Measurements from ENCODE around the gene USP7. TPM values are rescaled to one million over a fixed set of nuclear protein-coding genes. Genes with fewer than 3 reads are reported as not detected.

USP7 gene
- total RNA-seq, 2 experiments from 2014 or later = 157 to 160 TPM

DNA sequence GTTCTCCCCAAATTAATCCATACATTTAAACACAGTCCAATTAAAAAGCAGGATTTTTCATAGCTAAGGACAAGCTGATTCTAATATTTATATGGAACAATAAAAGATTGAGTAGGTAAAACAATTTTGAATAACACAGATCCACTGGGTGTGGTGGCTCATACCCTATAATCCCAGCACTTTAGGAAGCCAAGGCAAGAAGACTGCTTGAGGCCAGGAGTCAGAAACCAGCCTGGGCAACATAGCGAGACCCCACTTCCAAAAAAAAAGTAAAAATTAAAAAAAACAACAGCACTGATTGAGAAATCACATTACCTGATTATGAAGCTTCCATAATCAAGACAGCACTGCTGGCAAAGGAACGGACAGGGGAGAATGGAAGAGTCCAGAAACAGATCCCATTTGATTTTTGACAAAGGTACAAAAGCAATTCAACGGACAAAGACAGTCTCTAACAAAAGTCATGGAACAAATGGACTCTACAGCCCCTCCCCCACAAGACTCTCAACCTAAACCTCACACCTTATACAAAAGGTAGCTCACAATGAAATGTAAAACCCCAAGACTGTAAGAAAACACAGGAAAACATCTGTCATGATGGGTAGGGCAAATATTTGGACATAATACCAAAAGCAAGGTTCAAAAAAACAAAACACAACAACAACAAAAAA lies 17.9 kb downstream of the USP7 start:
- Mint-ChIP-seq H3K27ac (no peak overlapping the region), H3K27me3 (no peaks in the 10 kb centered on the region)
- POLR2A ChIA-PET = no interaction called here

GRCh38 chr16:8943966-8944759 lies 19.5 kb downstream of the USP7 start:
- ChIA-PET CTCF (no interaction called here), POLR2A (no interaction called here)

More for the DNA sequence above, 17.9 kb downstream of the USP7 start:
- CTCF ChIA-PET = interaction anchor here (1.3 kb wide), 3 partner anchors 9 to 199 kb away, joined by 3 to 9 read pairs (median 3); no protein-coding TSS in a partner anchor
- DNase-seq = no peak
- Mint-ChIP-seq H3K36me3 (ENCODE audit: low read depth) (peaks cover 2% of the 10 kb centered on the region), H3K9me3 (no peaks in the 10 kb centered on the region), H3K4me1 (peaks cover 84% of the 10 kb centered on the region), H3K4me3 (no peak overlapping the region)

GRCh38 chr16:8943001-8943763 lies 20.5 kb downstream of the USP7 start:
- H3K27me3 Mint-ChIP-seq = no peaks in the 10 kb centered on the region
- no peak for DNase-seq
- CTCF ChIA-PET = interaction anchor here (1.0 to 1.2 kb wide), 2 partner anchors 27 to 122 kb away, joined by 3 to 4 read pairs; no protein-coding TSS in a partner anchor
- POLR2A ChIA-PET = no interaction called here
- no peak overlapping the region for H3K27ac Mint-ChIP-seq
- peaks cover 2% of the 10 kb centered on the region for H3K36me3 Mint-ChIP-seq (ENCODE audit: low read depth)
- no peaks in the 10 kb centered on the region for H3K9me3 Mint-ChIP-seq
- peaks cover 76% of the 10 kb centered on the region for H3K4me1 Mint-ChIP-seq
- H3K4me3 Mint-ChIP-seq = no peak overlapping the region

More at GRCh38 chr16:8943966-8944759, 19.5 kb downstream of the USP7 start:
- H3K4me3 Mint-ChIP-seq = peak overlapping the region; percentile 56
- H3K9me3 Mint-ChIP-seq = no peaks in the 10 kb centered on the region
- H3K36me3 Mint-ChIP-seq (ENCODE audit: low read depth) = peaks cover 2% of the 10 kb centered on the region
- H3K27me3 Mint-ChIP-seq = no peaks in the 10 kb centered on the region
- DNase-seq = no peak
- H3K27ac Mint-ChIP-seq = peak overlapping the region; percentile 54
- peaks cover 77% of the 10 kb centered on the region for H3K4me1 Mint-ChIP-seq

DNA sequence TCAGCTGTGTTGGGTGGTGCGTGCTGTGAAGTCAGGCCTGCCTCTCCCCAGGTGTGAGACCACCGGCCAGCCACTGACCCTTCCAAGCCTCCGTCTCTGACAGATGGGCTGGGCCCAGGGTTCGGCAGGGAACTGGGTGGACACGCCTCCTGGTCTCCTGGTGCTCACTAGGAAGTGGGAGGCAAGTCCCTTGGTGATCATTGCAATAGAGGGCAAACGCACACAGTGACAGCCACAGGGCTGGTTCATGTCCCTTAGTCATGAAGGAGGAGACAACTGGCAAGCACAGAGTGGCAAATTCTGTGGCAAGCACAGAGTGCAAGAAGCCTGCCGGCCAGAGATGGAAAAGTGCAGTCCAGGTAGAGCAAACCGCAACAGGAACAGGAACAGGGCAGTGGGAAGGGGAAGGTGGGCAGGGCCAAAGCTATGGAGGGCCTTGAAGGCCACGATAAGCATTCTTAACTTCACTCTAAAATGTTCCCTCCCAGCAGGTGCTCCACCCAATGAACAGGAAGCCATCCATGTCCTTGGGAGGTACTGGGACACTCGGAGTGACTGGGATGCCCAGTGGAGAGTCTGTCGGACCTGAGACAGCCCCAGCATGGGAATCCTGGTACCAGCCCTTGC lies 21.9 kb downstream of the USP7 start:
- Mint-ChIP-seq H3K4me1 (peaks cover 76% of the 10 kb centered on the region), H3K27me3 (no peaks in the 10 kb centered on the region), H3K36me3 (ENCODE audit: low read depth) (peaks cover 2% of the 10 kb centered on the region), H3K27ac (no peak overlapping the region), H3K9me3 (no peaks in the 10 kb centered on the region), H3K4me3 (no peak overlapping the region)
- ChIA-PET POLR2A (no interaction called here), CTCF (interaction anchor here (1.0 kb wide), 1 partner anchor 26 kb away, joined by 3 read pairs; no protein-coding TSS in a partner anchor)
- no peak for DNase-seq

DNA sequence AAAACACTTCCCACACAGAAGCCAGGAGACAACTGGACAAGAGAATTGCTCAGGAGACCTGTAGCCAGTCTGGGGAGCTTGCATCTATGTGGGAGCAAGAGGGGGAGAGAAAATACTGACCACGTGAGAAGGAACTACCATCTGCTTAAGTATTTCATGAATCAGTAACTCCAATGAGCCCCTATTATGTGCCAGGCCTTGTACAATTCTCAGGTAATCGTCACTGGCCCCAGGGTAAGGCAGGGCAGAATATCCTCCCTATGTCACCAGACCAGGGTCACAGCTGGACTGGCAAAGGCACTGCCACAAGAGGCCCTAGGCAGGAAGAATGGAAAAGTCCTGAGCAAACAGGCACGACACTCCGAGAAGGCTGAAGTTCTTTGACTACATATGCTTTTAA lies 25.9 kb downstream of the USP7 start:
- Mint-ChIP-seq H3K36me3 (ENCODE audit: low read depth) (no peaks in the 10 kb centered on the region), H3K9me3 (no peaks in the 10 kb centered on the region), H3K4me1 (peaks cover 56% of the 10 kb centered on the region), H3K4me3 (no peak overlapping the region), H3K27ac (no peak overlapping the region), H3K27me3 (no peaks in the 10 kb centered on the region)
- POLR2A ChIA-PET = no interaction called here
- DNase-seq = no peak
- CTCF ChIA-PET = interaction anchor here (0.6 to 2.0 kb wide), 4 partner anchors 10 to 35 kb away, joined by 3 to 14 read pairs (median 4); no protein-coding TSS in a partner anchor

DNA sequence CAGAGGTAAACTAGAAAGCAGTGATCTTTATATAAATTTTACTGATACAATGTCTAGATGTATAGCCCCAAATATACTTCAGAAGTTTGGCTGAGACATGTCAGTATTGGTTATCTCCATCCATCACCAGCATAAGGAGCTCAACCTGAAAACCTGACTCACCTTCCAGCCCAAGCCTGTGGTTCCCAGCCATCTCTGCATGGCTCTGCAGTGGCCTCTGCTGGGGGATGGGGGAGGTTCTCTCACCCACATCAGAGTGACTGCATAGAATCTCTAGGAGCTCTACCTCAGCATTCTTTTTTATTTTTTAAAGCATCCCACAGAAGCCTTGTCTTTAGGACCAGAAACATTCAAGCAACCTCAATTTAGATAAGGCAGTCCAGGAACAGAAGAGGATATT lies 27.3 kb downstream of the USP7 start:
- H3K4me1 Mint-ChIP-seq = peaks cover 52% of the 10 kb centered on the region
- no peaks in the 10 kb centered on the region for H3K27me3 Mint-ChIP-seq
- peaks cover 3% of the 10 kb centered on the region for H3K36me3 Mint-ChIP-seq (ENCODE audit: low read depth)
- H3K9me3 Mint-ChIP-seq = no peaks in the 10 kb centered on the region
- CTCF ChIA-PET = interaction anchor here (0.6 to 2.0 kb wide), 22 partner anchors 9 to 256 kb away, joined by 3 to 14 read pairs (median 4); partner anchors contain the start of genes CARHSP1 and USP7
- POLR2A ChIA-PET = interaction anchor here (0.6 to 0.7 kb wide), 2 partner anchors 75 to 157 kb away, joined by 3 to 10 read pairs; no protein-coding TSS in a partner anchor
- peak; percentile 82 for DNase-seq
- no peak overlapping the region for H3K4me3 Mint-ChIP-seq
- peak overlapping the region; percentile 2 for H3K27ac Mint-ChIP-seq

GRCh38 chr16:8935989-8936388 lies 27.7 kb downstream of the USP7 start:
- DNase-seq = no peak
- POLR2A ChIA-PET = interaction anchor here (0.6 kb wide), 1 partner anchor 75 kb away, joined by 3 read pairs; no protein-coding TSS in a partner anchor
- Mint-ChIP-seq H3K9me3 (no peaks in the 10 kb centered on the region), H3K36me3 (ENCODE audit: low read depth) (peaks cover 3% of the 10 kb centered on the region), H3K27me3 (no peaks in the 10 kb centered on the region), H3K4me3 (no peak overlapping the region), H3K4me1 (peaks cover 54% of the 10 kb centered on the region), H3K27ac (peak overlapping the region; percentile 2)
- CTCF ChIA-PET = interaction anchor here (0.6 to 2.0 kb wide), 20 partner anchors 9 to 255 kb away, joined by 3 to 14 read pairs (median 4); partner anchors contain the start of genes CARHSP1 and USP7

DNA sequence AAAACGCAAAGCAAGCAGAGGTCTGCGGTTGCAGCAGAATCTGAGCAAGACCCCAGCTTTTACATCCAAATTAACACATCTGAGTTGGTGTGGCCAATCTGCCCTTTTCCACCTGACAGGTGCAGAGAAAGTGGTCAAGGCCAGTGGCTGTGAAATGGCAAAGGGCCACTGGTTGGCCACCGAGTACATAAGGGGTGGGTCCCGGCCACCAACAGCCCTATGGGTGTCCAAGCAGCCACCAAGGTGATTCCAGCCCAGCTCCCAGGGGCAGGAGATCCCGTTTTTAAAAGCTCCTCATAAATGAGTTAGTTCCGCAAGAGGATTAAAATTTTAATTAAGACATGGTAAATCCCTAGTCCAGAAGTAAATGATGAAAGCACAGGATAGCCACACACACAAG lies 29.1 kb downstream of the USP7 start:
- ChIA-PET CTCF (interaction anchor here (0.6 to 2.3 kb wide), 4 partner anchors 12 to 200 kb away, joined by 3 to 7 read pairs (median 5); no protein-coding TSS in a partner anchor), POLR2A (no interaction called here)
- H3K4me1 Mint-ChIP-seq = peaks cover 52% of the 10 kb centered on the region
- no peaks in the 10 kb centered on the region for H3K9me3 Mint-ChIP-seq
- no peaks in the 10 kb centered on the region for H3K27me3 Mint-ChIP-seq
- no peak for DNase-seq
- H3K4me3 Mint-ChIP-seq = no peak overlapping the region
- H3K27ac Mint-ChIP-seq = no peak overlapping the region
- H3K36me3 Mint-ChIP-seq (ENCODE audit: low read depth) = peaks cover 8% of the 10 kb centered on the region

DNA sequence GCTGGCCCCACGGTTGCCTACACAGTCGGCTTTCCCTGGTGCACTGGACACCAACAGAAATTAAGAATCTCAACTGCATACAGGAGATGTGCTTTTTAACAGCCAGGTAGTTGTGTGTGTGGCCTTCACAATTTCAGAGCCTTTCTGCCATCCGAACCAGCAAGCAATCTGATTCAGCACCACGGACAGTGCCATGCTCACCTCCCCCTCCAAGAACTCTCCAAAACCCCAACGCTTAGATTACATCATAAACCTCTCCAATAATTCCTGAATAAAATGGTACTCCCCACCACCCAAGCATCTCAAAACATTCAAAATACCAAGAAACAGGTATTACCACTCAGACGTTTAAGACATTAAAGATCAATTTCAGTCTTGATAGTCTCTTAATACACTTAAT lies 31.8 kb downstream of the USP7 start:
- H3K4me1 Mint-ChIP-seq = peaks cover 28% of the 10 kb centered on the region
- DNase-seq = peak; percentile 65
- POLR2A ChIA-PET = no interaction called here
- H3K4me3 Mint-ChIP-seq = no peak overlapping the region
- H3K36me3 Mint-ChIP-seq (ENCODE audit: low read depth) = peaks cover 32% of the 10 kb centered on the region
- CTCF ChIA-PET = no interaction called here
- H3K27me3 Mint-ChIP-seq = no peaks in the 10 kb centered on the region
- no peak overlapping the region for H3K27ac Mint-ChIP-seq
- no peaks in the 10 kb centered on the region for H3K9me3 Mint-ChIP-seq

- Mint-ChIP-seq H3K4me1 (peaks cover 28% of the 10 kb centered on the region), H3K27ac (peak overlapping the region; percentile 32), H3K27me3 (no peaks in the 10 kb centered on the region), H3K9me3 (no peaks in the 10 kb centered on the region), H3K36me3 (ENCODE audit: low read depth) (peaks cover 52% of the 10 kb centered on the region), H3K4me3 (no peak overlapping the region)
- no peak for DNase-seq
- CTCF ChIA-PET = interaction anchor here (0.6 kb wide), 1 partner anchor 288 kb away, joined by 3 read pairs; no protein-coding TSS in a partner anchor
- POLR2A ChIA-PET = no interaction called here
Measured at GRCh38 chr16:8929086-8929748, 34.5 kb downstream of the USP7 start.

- DNase-seq = no peak
- CTCF ChIA-PET = no interaction called here
- H3K27me3 Mint-ChIP-seq = no peaks in the 10 kb centered on the region
- H3K36me3 Mint-ChIP-seq (ENCODE audit: low read depth) = peaks cover 54% of the 10 kb centered on the region
- no peak overlapping the region for H3K27ac Mint-ChIP-seq
- peaks cover 34% of the 10 kb centered on the region for H3K4me1 Mint-ChIP-seq
- no peak overlapping the region for H3K4me3 Mint-ChIP-seq
- H3K9me3 Mint-ChIP-seq = no peaks in the 10 kb centered on the region
- POLR2A ChIA-PET = no interaction called here
Measured at GRCh38 chr16:8928467-8928957, 35.2 kb downstream of the USP7 start.

Measured in activated CD4-positive, alpha-beta T cell treated with anti-CD3 and anti-CD28 coated beads, Interleukin-2, amount 10 ng/mL, durations not matched to agents 7 days and 5 days (primary cell).